Stomach (tissue), 4 donors: ENCODE measurements around the gene CPLANE2.
"Not testable (repeated sequence)": the region's sequence is repeated elsewhere in the genome, so short reads cannot be mapped to it uniquely, and the experiment has no call there.

Experiments
- EP300 ChIP-seq: sonication (generic); formaldehyde crosslinking; IDR thresholded peaks from one replicate; pipeline ENCODE4 v1.6.1; 2017; ENCODE audit warnings: antibody characterized with exemption
- POLR2AphosphoS5 ChIP-seq, 3 donors: sonication (generic); formaldehyde crosslinking; IDR thresholded peaks; one replicate each; pipeline ENCODE4 v1.6.1; 2016; ENCODE audit warnings: antibody characterized with exemption in 3 of 3
- TF ChIP-seq, protein P1 (sequence below), 7 experiments: fragments of 450-650 bp in 4 of 7; fragments of 200-600 bp in 3 of 7; sonication (generic) in 3 of 7; IDR thresholded peaks; one replicate each; pipeline ENCODE4 v1.5.1; 2016 to 2019; ENCODE audit warnings: antibody characterized with exemption in 7 of 7, control low read depth in 2 of 7, mild to moderate bottlenecking in 1 of 7

DNA sequence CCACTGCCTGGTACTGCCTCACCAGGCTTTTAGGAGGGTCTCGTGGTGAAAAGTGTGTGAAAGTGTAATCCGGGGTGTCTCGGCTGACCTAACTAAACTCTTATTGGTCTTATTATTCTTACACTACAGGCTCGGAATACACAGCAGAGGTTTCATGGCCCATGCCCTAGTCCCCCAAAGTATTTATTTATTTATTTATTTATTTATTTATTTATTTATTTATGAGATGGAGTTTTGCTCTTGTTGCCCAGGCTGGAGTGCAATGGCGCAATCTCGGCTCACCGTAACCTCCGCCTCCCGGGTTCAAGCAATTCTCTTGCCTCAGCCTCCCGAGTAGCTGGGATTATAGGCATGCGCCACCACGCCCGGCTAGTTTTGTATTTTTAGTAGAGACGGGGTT is 21.7 kb downstream of the CPLANE2 start:
- TF ChIP-seq EP300; POLR2AphosphoS5 (IDR thresholded peaks at IDR 0.05): not testable (repeated sequence)
- TF ChIP-seq, protein P1, sequence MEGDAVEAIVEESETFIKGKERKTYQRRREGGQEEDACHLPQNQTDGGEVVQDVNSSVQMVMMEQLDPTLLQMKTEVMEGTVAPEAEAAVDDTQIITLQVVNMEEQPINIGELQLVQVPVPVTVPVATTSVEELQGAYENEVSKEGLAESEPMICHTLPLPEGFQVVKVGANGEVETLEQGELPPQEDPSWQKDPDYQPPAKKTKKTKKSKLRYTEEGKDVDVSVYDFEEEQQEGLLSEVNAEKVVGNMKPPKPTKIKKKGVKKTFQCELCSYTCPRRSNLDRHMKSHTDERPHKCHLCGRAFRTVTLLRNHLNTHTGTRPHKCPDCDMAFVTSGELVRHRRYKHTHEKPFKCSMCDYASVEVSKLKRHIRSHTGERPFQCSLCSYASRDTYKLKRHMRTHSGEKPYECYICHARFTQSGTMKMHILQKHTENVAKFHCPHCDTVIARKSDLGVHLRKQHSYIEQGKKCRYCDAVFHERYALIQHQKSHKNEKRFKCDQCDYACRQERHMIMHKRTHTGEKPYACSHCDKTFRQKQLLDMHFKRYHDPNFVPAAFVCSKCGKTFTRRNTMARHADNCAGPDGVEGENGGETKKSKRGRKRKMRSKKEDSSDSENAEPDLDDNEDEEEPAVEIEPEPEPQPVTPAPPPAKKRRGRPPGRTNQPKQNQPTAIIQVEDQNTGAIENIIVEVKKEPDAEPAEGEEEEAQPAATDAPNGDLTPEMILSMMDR (IDR thresholded peaks at IDR 0.05) = not testable (repeated sequence)
